ENCODE results near the gene ANAPC2. TPM values are rescaled to one million over a fixed set of nuclear protein-coding genes. Genes with fewer than 3 reads are reported as not detected.
A peak's percentile ranks its signal among the peaks of the same experiment; 100 is the strongest.

The ANAPC2 gene
- total and polyA plus RNA-seq, 2 of the 4 experiments (the other 2 are of a cell fraction): 9.3 to 29.5 TPM

DNA sequence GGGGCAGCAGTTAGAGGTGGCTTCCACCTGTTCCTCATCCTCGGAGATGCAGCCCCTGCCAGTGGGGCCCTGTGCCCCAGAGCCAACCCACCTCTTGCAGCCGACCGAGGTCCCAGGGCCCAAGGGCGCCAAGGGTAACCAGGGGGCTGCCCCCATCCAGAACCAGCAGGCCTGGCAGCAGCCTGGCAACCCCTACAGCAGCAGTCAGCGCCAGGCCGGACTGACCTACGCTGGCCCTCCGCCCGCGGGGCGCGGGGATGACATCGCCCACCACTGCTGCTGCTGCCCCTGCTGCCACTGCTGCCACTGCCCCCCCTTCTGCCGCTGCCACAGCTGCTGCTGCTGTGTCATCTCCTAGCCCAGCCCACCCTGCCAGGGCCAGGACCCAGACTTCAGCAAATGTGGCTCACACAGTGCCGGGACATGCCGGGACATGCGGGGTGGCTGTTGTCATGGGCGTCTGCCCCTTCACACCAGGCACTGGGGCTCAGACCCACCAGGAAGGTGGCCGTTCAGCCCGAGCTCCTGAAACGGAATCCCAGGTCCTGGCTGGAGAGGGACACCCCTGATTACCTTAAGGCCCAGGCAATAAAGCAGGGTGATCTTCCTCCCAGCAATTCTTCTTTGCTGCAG is 37.5 kb upstream of the ANAPC2 start:
- peaks cover 13% of the 10 kb centered on the region for H3K4me1 ChIP-seq (ENCODE audit: control insufficient read depth, insufficient read depth, low read length)
- H3K9ac ChIP-seq (ENCODE audit: low read depth, low read length): no peak overlapping the region
- intact Hi-C loops (cut with micrococcal nuclease) (loop anchor here (2.0 kb wide), 1 partner anchor 179 kb away; the partner anchor contains the start of gene NPDC1), in situ Hi-C loops (cut with MboI; ENCODE audit: low sequenced_read_pairs) (loop anchor here (5.0 kb wide), 1 partner anchor 104 kb away; no protein-coding TSS in a partner anchor), dilution Hi-C loops (cut with HindIII; ENCODE audit: low sequenced_read_pairs, unreplicated experiment) (no loop called here)
- H3K9me3 ChIP-seq (ENCODE audit: control insufficient read depth, insufficient read depth, low read length): no peaks in the 10 kb centered on the region
- no peak overlapping the region for H3K4ac ChIP-seq (ENCODE audit: low read depth, low read length)
- no peak overlapping the region for H2AFZ ChIP-seq (replicated peaks; ENCODE audit: low read length, poor library complexity)
- no peak overlapping the region for H2BK15ac ChIP-seq (ENCODE audit: low read depth, low read length)
- no peak overlapping the region for H3K4me2 ChIP-seq (ENCODE audit: low read depth, low read length)
- no peak overlapping the region for H2BK5ac ChIP-seq (ENCODE audit: low read depth, low read length, poor library complexity, severe bottlenecking)
- CTCF ChIA-PET: no interaction called here
- no peak overlapping the region for H2BK120ac ChIP-seq (ENCODE audit: low read depth, low read length)
- no peaks in the 10 kb centered on the region for H3K36me3 ChIP-seq (ENCODE audit: control insufficient read depth, insufficient read depth, low read length)
- no peak overlapping the region for H3K27ac ChIP-seq (ENCODE audit: insufficient read depth, low read length)
- H3K23ac ChIP-seq (ENCODE audit: low read depth, low read length): no peak overlapping the region
- ATAC-seq (ENCODE audit: low read depth): no peak
- H4K8ac ChIP-seq (ENCODE audit: low read depth in 2 of 2, low read length in 2 of 2): no peak overlapping the region
- H4K20me1 ChIP-seq (ENCODE audit: insufficient read depth, low read length): no peaks in the 10 kb centered on the region
- no peaks in the 10 kb centered on the region; the same call in 1 of the 2 replicates for H3K27me3 ChIP-seq (ENCODE audit: control insufficient read depth, insufficient read depth, low read length)
- H4K91ac ChIP-seq (ENCODE audit: insufficient read depth, low read depth, low read length): no peak overlapping the region
- no peak overlapping the region for H3K14ac ChIP-seq (replicated peaks; ENCODE audit: low read depth, low read length)
- TF ChIP-seq SMC3 (IDR thresholded peaks at IDR 0.05; ENCODE audit: low read depth, low read length) (no peak), CEBPB (IDR thresholded peaks at IDR 0.05; ENCODE audit: low read depth, low read length) (no peak), POLR2A (IDR thresholded peaks at IDR 0.05; ENCODE audit: low read depth, low read length) (no peak)
- peak overlapping the region; percentile 31 for H2AK9ac ChIP-seq (replicated peaks; ENCODE audit: low read depth, low read length, poor library complexity)
- POLR2A ChIA-PET (ENCODE audit: unreplicated experiment): no interaction called here
- BruUV-seq (replicated peaks): no TSS peak
- 87% methylated on average over 10 of the region's 21 CpGs; no CpG with 5 or more reads in 1 of the 2 experiments for WGBS, 2 experiments (ENCODE audit: extremely low coverage in 2 of 2, insufficient read length in 1 of 2)
- no peak overlapping the region for H3K4me3 ChIP-seq (ENCODE audit: insufficient read depth, low read depth, low read length)
- DNase-seq: no peak
- no peak overlapping the region for H2AK5ac ChIP-seq (ENCODE audit: low read depth, low read length)
- H4K5ac ChIP-seq (ENCODE audit: low read depth, low read length): no peak overlapping the region
- no peaks in the 10 kb centered on the region for H3K9me1 ChIP-seq (ENCODE audit: insufficient read depth, low read length)
- H3K18ac ChIP-seq (ENCODE audit: low read depth, low read length): no peak overlapping the region
- no peak overlapping the region for H2BK20ac ChIP-seq (ENCODE audit: low read depth, low read length)
- H3K79me1 ChIP-seq (ENCODE audit: low read depth in 1 of 2, low read length in 2 of 2): no peaks in the 10 kb centered on the region
- no peak overlapping the region for H3K56ac ChIP-seq (ENCODE audit: extremely low read depth, insufficient read depth, low read length)
